Esophagus muscularis mucosa (tissue), 4 donors: ENCODE data around the gene PHLPP1.

Source experiments
- EP300 ChIP-seq: sonication (generic); formaldehyde crosslinking; IDR thresholded peaks from one replicate; pipeline ENCODE4 v1.6.1; 2017; ENCODE audit warnings: antibody characterized with exemption
- POLR2A ChIP-seq: fragments of 450-650 bp; IDR thresholded peaks from one replicate; pipeline ENCODE4 v1.6.1; 2017; ENCODE audit warnings: antibody characterized with exemption, moderate library complexity, mild to moderate bottlenecking, low read depth
- POLR2AphosphoS5 ChIP-seq, 2 donors: sonication (generic); formaldehyde crosslinking; IDR thresholded peaks; one replicate each; pipeline ENCODE4 v1.6.1; 2017; ENCODE audit warnings: antibody characterized with exemption in 2 of 2
- TF ChIP-seq, protein P1 (sequence below), 3 experiments: fragments of 200-600 bp in 2 of 3; fragments of 450-650 bp in 1 of 3; sonication (generic) in 2 of 3; IDR thresholded peaks; one replicate each; pipeline ENCODE4 v1.5.1; 2017 to 2019; ENCODE audit warnings: antibody characterized with exemption in 3 of 3, mild to moderate bottlenecking in 2 of 3, moderate library complexity in 1 of 3

DNA sequence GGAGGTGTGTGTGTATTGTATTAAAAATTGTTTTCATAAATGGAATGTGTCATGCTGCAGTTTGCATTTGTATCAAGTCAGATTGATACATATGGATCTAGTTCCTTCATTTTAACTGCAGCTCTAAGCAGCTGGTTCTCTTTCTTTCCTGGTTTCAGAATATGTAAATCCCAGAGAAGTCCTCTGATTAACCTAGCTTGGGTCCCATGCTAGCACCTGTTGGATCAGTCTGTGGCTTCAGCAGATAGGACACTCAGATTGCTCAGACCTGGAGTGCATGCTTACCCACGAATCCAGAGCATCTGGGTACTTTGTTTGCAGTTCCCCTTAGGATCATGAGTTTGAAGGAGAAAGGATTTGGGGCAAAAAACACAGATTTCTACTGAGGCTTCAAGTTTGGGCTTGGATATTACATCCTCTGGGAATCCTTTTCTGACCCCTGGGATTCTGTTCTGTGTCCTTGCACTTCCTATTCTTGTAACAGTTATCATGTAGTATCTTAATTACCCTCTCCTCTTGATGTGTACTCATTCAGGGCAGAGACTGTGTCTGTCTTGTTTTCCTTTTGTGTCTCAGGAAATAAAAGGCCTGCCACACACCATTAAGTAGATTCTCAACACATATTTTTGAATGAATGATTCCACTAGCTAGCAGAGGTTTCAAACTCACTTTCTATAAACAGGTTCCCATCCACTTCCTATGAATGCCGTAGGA lies 142.1 kb downstream of the PHLPP1 start:
- TF ChIP-seq, protein P1, sequence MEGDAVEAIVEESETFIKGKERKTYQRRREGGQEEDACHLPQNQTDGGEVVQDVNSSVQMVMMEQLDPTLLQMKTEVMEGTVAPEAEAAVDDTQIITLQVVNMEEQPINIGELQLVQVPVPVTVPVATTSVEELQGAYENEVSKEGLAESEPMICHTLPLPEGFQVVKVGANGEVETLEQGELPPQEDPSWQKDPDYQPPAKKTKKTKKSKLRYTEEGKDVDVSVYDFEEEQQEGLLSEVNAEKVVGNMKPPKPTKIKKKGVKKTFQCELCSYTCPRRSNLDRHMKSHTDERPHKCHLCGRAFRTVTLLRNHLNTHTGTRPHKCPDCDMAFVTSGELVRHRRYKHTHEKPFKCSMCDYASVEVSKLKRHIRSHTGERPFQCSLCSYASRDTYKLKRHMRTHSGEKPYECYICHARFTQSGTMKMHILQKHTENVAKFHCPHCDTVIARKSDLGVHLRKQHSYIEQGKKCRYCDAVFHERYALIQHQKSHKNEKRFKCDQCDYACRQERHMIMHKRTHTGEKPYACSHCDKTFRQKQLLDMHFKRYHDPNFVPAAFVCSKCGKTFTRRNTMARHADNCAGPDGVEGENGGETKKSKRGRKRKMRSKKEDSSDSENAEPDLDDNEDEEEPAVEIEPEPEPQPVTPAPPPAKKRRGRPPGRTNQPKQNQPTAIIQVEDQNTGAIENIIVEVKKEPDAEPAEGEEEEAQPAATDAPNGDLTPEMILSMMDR (IDR thresholded peaks at IDR 0.05): no peak
- no peak for TF ChIP-seq EP300
- no peak for TF ChIP-seq POLR2A
- TF ChIP-seq POLR2AphosphoS5 (IDR thresholded peaks at IDR 0.05): no peak
